GM18526 (cell line): Measurements from ENCODE around the gene EBF4.

Experiments
- POLR2A ChIP-seq: IDR thresholded peaks from 3 replicates; pipeline ENCODE4 v1.6.1; 2011; ENCODE audit not compliant: insufficient read length; ENCODE audit errors: extremely low read depth

The EBF4 gene

GRCh38 chr20:2706688-2707352 is 14.2 kb downstream of the EBF4 start:
- no peak for TF ChIP-seq POLR2A

GRCh38 chr20:2707353-2708072 is 14.9 kb downstream of the EBF4 start:
- no peak for TF ChIP-seq POLR2A

- TF ChIP-seq POLR2A = no peak
Measured at GRCh38 chr20:2708073-2708415, 15.5 kb downstream of the EBF4 start.

- TF ChIP-seq POLR2A = no peak
Measured at GRCh38 chr20:2708665-2709064, 16.1 kb downstream of the EBF4 start.

- no peak for TF ChIP-seq POLR2A
Measured at GRCh38 chr20:2709205-2709981, 16.8 kb downstream of the EBF4 start.

- TF ChIP-seq POLR2A = no peak
Measured at GRCh38 chr20:2713285-2713684, 20.7 kb downstream of the EBF4 start.

- TF ChIP-seq POLR2A = no peak
Measured at GRCh38 chr20:2729251-2729713, 36.7 kb downstream of the EBF4 start.

- TF ChIP-seq POLR2A = no peak
Measured at GRCh38 chr20:2729791-2730190, 37.2 kb downstream of the EBF4 start.

GRCh38 chr20:2734899-2735298 is 42.3 kb downstream of the EBF4 start:
- TF ChIP-seq POLR2A = no peak

GRCh38 chr20:2736441-2736840 is 43.9 kb downstream of the EBF4 start:
- no peak for TF ChIP-seq POLR2A

GRCh38 chr20:2738331-2739041 is 45.9 kb downstream of the EBF4 start:
- TF ChIP-seq POLR2A = no peak

GRCh38 chr20:2739042-2739398 is 46.4 kb downstream of the EBF4 start:
- no peak for TF ChIP-seq POLR2A

GRCh38 chr20:2740702-2741101 is 48.1 kb downstream of the EBF4 start:
- no peak for TF ChIP-seq POLR2A

- TF ChIP-seq POLR2A = no peak
Measured at GRCh38 chr20:2741463-2741862, 48.9 kb downstream of the EBF4 start.

GRCh38 chr20:2741881-2742280 is 49.3 kb downstream of the EBF4 start:
- TF ChIP-seq POLR2A = no peak
